ENCODE data around the gene RPTOR. TPM values are rescaled to one million over a fixed set of nuclear protein-coding genes. Genes with fewer than 3 reads are reported as not detected.

RPTOR gene
- polyA plus RNA-seq, 1 experiment: 10.8 TPM

DNA sequence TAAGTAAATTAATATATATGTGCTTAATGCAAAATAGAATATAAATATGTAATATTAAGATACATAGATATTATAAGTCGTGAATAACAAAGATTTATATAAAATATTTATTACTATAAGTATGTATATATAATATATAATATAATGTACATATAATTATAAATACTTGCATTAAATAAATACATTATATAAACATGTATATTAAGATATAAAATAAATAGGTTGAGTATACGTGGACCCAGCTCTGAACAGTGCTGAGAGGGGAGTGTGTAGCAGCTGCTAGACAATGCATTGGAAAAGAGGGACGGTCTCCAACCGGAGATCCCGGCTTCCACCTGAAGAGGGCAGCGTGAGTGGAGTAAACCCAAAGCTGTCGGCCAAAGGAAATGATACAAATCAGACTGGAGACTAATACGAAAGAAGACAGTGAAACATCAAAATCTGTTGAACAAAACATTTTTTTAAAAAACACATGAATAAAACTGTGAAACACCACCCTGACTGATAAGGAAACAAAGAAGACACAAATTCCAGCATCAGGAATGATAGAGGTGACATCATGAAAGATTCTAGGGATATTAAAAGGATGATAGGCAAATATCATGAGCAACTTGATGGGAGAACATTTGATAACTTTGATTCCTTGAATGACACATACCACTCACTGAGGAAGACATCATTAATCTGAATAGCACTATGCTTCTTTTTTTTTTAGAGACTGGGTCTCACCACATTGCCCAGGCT lies 321.6 kb downstream of the RPTOR start:
- no peak for DNase-seq (ENCODE audit: low read depth)
- Histone ChIP-seq H3K27me3 (ENCODE audit: control insufficient read depth, insufficient read depth, low read length) (no peaks in the 10 kb centered on the region), H3K4me3 (ENCODE audit: low read depth, low read length) (no peak overlapping the region), H3K36me3 (ENCODE audit: control insufficient read depth, insufficient read depth, low read length) (peaks cover 7% of the 10 kb centered on the region)
- POLR2A ChIA-PET: no interaction called here
- CTCF ChIA-PET: interaction anchor here (0.6 to 1.5 kb wide), 10 partner anchors 8 to 116 kb away, joined by 3 to 6 read pairs (median 4); no protein-coding TSS in a partner anchor
- TF ChIP-seq, protein P1, sequence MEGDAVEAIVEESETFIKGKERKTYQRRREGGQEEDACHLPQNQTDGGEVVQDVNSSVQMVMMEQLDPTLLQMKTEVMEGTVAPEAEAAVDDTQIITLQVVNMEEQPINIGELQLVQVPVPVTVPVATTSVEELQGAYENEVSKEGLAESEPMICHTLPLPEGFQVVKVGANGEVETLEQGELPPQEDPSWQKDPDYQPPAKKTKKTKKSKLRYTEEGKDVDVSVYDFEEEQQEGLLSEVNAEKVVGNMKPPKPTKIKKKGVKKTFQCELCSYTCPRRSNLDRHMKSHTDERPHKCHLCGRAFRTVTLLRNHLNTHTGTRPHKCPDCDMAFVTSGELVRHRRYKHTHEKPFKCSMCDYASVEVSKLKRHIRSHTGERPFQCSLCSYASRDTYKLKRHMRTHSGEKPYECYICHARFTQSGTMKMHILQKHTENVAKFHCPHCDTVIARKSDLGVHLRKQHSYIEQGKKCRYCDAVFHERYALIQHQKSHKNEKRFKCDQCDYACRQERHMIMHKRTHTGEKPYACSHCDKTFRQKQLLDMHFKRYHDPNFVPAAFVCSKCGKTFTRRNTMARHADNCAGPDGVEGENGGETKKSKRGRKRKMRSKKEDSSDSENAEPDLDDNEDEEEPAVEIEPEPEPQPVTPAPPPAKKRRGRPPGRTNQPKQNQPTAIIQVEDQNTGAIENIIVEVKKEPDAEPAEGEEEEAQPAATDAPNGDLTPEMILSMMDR (IDR thresholded peaks at IDR 0.05; ENCODE audit: insufficient read depth, low read depth, low read length): peak; percentile 86

GRCh38 chr17:80868022-80868609 lies 323.5 kb downstream of the RPTOR start:
- ChIA-PET CTCF (interaction anchor here (1.0 to 2.7 kb wide), 2 partner anchors 9 to 11 kb away, joined by 4 to 10 read pairs; no protein-coding TSS in a partner anchor), POLR2A (interaction anchor here (0.6 kb wide), 1 partner anchor 166 kb away, joined by 3 read pairs; no protein-coding TSS in a partner anchor)
- Histone ChIP-seq H3K27me3 (ENCODE audit: control insufficient read depth, insufficient read depth, low read length) (no peaks in the 10 kb centered on the region), H3K4me3 (ENCODE audit: low read depth, low read length) (no peak overlapping the region), H3K36me3 (ENCODE audit: control insufficient read depth, insufficient read depth, low read length) (peaks cover 2% of the 10 kb centered on the region)
- TF ChIP-seq, protein P1 (IDR thresholded peaks at IDR 0.05; ENCODE audit: insufficient read depth, low read depth, low read length): no peak
- no peak for DNase-seq (ENCODE audit: low read depth)

DNA sequence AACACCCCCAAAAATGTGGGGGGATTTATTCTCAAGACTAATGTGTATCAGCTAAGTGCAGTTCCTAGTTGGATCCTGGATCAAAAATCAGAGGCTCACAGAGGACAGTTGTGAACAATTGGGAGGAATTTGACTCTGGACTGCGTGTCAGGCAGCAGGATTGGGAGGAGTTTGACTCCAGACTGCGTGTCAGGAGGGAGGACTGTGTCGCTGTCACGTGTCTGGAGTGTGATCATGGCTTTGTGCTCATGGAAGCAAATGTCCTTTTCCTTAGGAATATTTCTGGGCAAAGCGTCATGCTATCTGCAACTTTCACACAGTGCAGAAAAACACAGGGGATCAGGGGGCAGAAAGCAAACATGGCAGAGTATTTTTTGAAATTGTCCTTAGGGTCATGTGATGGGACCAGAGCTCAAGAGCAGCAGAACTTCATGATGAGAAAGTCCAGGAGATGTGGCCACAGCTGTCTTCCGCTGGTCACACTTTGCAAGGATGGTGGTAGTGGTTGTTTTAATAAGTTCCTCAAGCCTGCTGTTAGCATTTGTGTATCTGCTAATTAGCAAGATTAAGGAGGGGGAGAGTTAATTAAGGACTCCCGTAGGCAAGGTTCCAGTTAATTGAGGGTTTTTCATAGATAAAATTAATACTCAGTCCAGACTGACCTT lies 325.0 kb downstream of the RPTOR start:
- ChIA-PET POLR2A (no interaction called here), CTCF (interaction anchor here (2.7 kb wide), 1 partner anchor 11 kb away, joined by 10 read pairs; no protein-coding TSS in a partner anchor)
- H3K4me3 ChIP-seq (ENCODE audit: low read depth, low read length): no peak overlapping the region
- no peaks in the 10 kb centered on the region for H3K27me3 ChIP-seq (ENCODE audit: control insufficient read depth, insufficient read depth, low read length)
- DNase-seq (ENCODE audit: low read depth): no peak
- peaks cover 2% of the 10 kb centered on the region; the same call in 1 of the 2 replicates for H3K36me3 ChIP-seq (ENCODE audit: control insufficient read depth, insufficient read depth, low read length)
- TF ChIP-seq, protein P1 (IDR thresholded peaks at IDR 0.05; ENCODE audit: insufficient read depth, low read depth, low read length): no peak

DNA sequence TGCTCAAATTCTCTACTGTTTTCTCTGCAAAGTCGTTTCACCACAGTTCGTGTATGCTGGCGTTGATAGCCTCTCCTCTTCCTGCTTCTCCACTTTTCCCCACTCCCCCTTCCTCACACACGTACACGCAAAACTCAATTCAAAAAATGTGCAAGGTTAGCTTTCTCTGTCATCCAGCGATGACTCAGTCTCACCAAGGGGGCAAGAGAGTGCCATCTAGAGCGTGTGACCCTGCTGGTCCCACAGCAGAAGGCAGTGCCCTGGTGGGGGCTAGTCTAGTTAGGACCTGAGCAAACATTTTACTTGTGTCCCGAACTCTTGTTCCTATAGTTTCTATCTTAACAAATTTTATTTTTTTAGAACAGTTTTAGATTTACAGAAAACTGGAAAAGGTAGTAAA lies 325.8 kb downstream of the RPTOR start:
- CTCF ChIA-PET: no interaction called here
- POLR2A ChIA-PET: no interaction called here

More for the DNA sequence above, 325.8 kb downstream of the RPTOR start:
- Histone ChIP-seq H3K36me3 (ENCODE audit: control insufficient read depth, insufficient read depth, low read length) (peaks cover 2% of the 10 kb centered on the region; the same call in 1 of the 2 replicates), H3K4me3 (ENCODE audit: low read depth, low read length) (no peak overlapping the region), H3K27me3 (ENCODE audit: control insufficient read depth, insufficient read depth, low read length) (no peaks in the 10 kb centered on the region)
- DNase-seq (ENCODE audit: low read depth): no peak
- TF ChIP-seq, protein P1 (IDR thresholded peaks at IDR 0.05; ENCODE audit: insufficient read depth, low read depth, low read length): no peak

Data from BJ (cell line).